ENCODE data around the gene ZNF222.

ZNF222 gene

GRCh38 chr19:43983912-43984686, 41.1 kb upstream of the ZNF222 start, which contains the start of gene ZNF155:
ZNF155 (plus strand) TSS chr19:43984188; CDS start chr19:43988544, 4,356 bp downstream.
- no peak within 1 kb of the TSS for H3K4me2 ChIP-seq (ENCODE audit: low read length)
- H4K20me1 ChIP-seq (ENCODE audit: insufficient read depth, low read length), result no peaks in the 10 kb centered on the region
- H3K79me2 ChIP-seq (ENCODE audit: low read length), result no peaks in the 10 kb centered on the region
- TF ChIP-seq EZH2phosphoT487 (IDR thresholded peaks at IDR 0.05; ENCODE audit: low read depth) (no peak), CTCF (IDR thresholded peaks at IDR 0.05; ENCODE audit: low read depth, low read length) (no peak)
- peaks cover 3% of the 10 kb centered on the region; the same call in 1 of the 2 replicates for H3K9me3 ChIP-seq (ENCODE audit: insufficient read depth, low read length)
- no peaks in the 10 kb centered on the region for H3K4me1 ChIP-seq (ENCODE audit: low read length)
- peak within 1 kb of the TSS; percentile 60 for H3K4me3 ChIP-seq (ENCODE audit: low read length)
- no peak within 1 kb of the TSS; the same call in 1 of the 2 replicates for H3K9ac ChIP-seq (ENCODE audit: low read length)
- H3K27ac ChIP-seq (ENCODE audit: low read length), result no peak within 1 kb of the TSS
- H3K36me3 ChIP-seq (replicated peaks; ENCODE audit: low read depth, low read length), result no peaks in the 10 kb centered on the region
- no peak within 1 kb of the TSS for H2AFZ ChIP-seq (ENCODE audit: low read depth, low read length)
- no peaks in the 10 kb centered on the region for H3K27me3 ChIP-seq (ENCODE audit: low read depth, low read length)

GRCh38 chr19:43984687-43985000, 40.5 kb upstream of the ZNF222 start:
- Histone ChIP-seq H3K4me3 (ENCODE audit: low read length) (peak overlapping the region; percentile 60; the same call in 1 of the 2 replicates), H3K9me3 (ENCODE audit: insufficient read depth, low read length) (peaks cover 3% of the 10 kb centered on the region; the same call in 1 of the 2 replicates), H3K36me3 (replicated peaks; ENCODE audit: low read depth, low read length) (no peaks in the 10 kb centered on the region), H3K27me3 (ENCODE audit: low read depth, low read length) (no peaks in the 10 kb centered on the region), H3K9ac (ENCODE audit: low read length) (no peak overlapping the region), H3K4me1 (ENCODE audit: low read length) (no peaks in the 10 kb centered on the region), H3K4me2 (ENCODE audit: low read length) (no peak overlapping the region), H3K79me2 (ENCODE audit: low read length) (no peaks in the 10 kb centered on the region), H3K27ac (ENCODE audit: low read length) (no peak overlapping the region), H4K20me1 (ENCODE audit: insufficient read depth, low read length) (no peaks in the 10 kb centered on the region), H2AFZ (ENCODE audit: low read depth, low read length) (no peak overlapping the region)
- TF ChIP-seq EZH2phosphoT487 (IDR thresholded peaks at IDR 0.05; ENCODE audit: low read depth) (no peak), CTCF (IDR thresholded peaks at IDR 0.05; ENCODE audit: low read depth, low read length) (no peak)

- no peak for TF ChIP-seq CTCF (IDR thresholded peaks at IDR 0.05; ENCODE audit: low read depth, low read length)
- no peak for TF ChIP-seq EZH2phosphoT487 (IDR thresholded peaks at IDR 0.05; ENCODE audit: low read depth)
- Histone ChIP-seq H4K20me1 (ENCODE audit: insufficient read depth, low read length) (no peaks in the 10 kb centered on the region), H3K27ac (ENCODE audit: low read length) (no peak overlapping the region), H3K9me3 (ENCODE audit: insufficient read depth, low read length) (no peaks in the 10 kb centered on the region; the same call in 1 of the 2 replicates), H3K27me3 (ENCODE audit: low read depth, low read length) (no peaks in the 10 kb centered on the region), H3K9ac (ENCODE audit: low read length) (no peak overlapping the region), H3K4me1 (ENCODE audit: low read length) (peaks cover 5% of the 10 kb centered on the region; the same call in 1 of the 2 replicates), H3K4me3 (ENCODE audit: low read length) (no peak overlapping the region), H3K79me2 (ENCODE audit: low read length) (no peaks in the 10 kb centered on the region), H2AFZ (ENCODE audit: low read depth, low read length) (no peak overlapping the region), H3K4me2 (ENCODE audit: low read length) (no peak overlapping the region), H3K36me3 (replicated peaks; ENCODE audit: low read depth, low read length) (no peaks in the 10 kb centered on the region)
Measured at GRCh38 chr19:43997631-43998290, 27.4 kb upstream of the ZNF222 start.

GRCh38 chr19:44002212-44002565, 23.0 kb upstream of the ZNF222 start:
- Histone ChIP-seq H3K9me3 (ENCODE audit: insufficient read depth, low read length) (peaks cover 3% of the 10 kb centered on the region; the same call in 1 of the 2 replicates), H3K79me2 (ENCODE audit: low read length) (peaks cover 13% of the 10 kb centered on the region), H3K36me3 (replicated peaks; ENCODE audit: low read depth, low read length) (peaks cover 15% of the 10 kb centered on the region), H3K9ac (ENCODE audit: low read length) (peak overlapping the region; percentile 95), H3K4me1 (ENCODE audit: low read length) (peaks cover 11% of the 10 kb centered on the region), H2AFZ (ENCODE audit: low read depth, low read length) (peak overlapping the region; percentile 100), H3K27ac (ENCODE audit: low read length) (peak overlapping the region; percentile 79), H4K20me1 (ENCODE audit: insufficient read depth, low read length) (no peaks in the 10 kb centered on the region), H3K4me2 (ENCODE audit: low read length) (peak overlapping the region; percentile 93), H3K27me3 (ENCODE audit: low read depth, low read length) (no peaks in the 10 kb centered on the region), H3K4me3 (ENCODE audit: low read length) (peak overlapping the region; percentile 93)
- TF ChIP-seq CTCF (IDR thresholded peaks at IDR 0.05; ENCODE audit: low read depth, low read length) (no peak), EZH2phosphoT487 (IDR thresholded peaks at IDR 0.05; ENCODE audit: low read depth) (no peak)

Data from OCI-LY3 (cell line).